HG03520 (cell line): Measurements from ENCODE around the gene CASP10.
"Not testable (repeated sequence)": the region's sequence is repeated elsewhere in the genome, so short reads cannot be mapped to it uniquely, and the experiment has no call there.

Experiments
- ATAC-seq: cut with Tn5 transposase; IDR thresholded peaks from one replicate; pipeline ENCODE4 v1.9.1; 2021; ENCODE audit warnings: mild to moderate bottlenecking, moderate library complexity; ENCODE audit not compliant: unreplicated experiment

The CASP10 gene, protein sequence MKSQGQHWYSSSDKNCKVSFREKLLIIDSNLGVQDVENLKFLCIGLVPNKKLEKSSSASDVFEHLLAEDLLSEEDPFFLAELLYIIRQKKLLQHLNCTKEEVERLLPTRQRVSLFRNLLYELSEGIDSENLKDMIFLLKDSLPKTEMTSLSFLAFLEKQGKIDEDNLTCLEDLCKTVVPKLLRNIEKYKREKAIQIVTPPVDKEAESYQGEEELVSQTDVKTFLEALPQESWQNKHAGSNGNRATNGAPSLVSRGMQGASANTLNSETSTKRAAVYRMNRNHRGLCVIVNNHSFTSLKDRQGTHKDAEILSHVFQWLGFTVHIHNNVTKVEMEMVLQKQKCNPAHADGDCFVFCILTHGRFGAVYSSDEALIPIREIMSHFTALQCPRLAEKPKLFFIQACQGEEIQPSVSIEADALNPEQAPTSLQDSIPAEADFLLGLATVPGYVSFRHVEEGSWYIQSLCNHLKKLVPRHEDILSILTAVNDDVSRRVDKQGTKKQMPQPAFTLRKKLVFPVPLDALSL

DNA sequence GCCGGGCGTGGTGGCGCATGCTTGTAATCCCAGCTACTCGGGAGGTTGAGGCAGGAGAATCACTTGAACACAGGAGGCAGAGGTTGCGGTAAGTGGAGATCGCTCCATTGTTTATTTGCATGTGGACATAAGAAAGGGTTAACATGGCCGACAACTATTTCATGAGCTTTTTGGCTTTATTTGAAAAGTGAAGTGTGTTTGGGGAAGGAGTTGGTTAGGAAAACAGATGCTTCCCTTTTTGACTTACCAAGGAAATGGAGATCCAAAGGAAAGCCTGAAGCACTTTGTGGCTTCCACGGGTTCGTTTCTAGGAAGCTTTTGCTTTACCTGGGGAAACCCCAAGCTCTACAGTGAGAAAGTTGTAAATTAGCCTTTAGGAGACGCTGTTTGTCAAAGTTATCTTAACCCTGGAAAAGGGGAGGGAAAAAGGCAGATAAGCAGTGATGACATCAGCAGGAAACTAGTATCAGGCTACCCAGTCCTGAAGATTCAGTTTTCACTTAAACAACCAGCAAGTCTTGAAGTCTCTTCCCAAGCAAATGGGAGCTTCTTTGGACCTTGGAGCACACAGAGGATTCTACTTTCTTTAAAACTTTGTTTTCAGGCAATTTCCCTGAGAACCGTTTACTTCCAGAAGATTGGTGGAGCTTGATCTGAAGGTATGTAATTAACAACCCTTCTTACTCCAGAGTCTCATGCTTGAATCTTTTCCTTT lies at the start of gene CASP10:
Gene CASP10, plus strand, starts transcription at position 492 of the 715 bp plus-strand sequence. CDS start 2,637 bp downstream, outside the sequence.
- ATAC-seq = peak; percentile 68

DNA sequence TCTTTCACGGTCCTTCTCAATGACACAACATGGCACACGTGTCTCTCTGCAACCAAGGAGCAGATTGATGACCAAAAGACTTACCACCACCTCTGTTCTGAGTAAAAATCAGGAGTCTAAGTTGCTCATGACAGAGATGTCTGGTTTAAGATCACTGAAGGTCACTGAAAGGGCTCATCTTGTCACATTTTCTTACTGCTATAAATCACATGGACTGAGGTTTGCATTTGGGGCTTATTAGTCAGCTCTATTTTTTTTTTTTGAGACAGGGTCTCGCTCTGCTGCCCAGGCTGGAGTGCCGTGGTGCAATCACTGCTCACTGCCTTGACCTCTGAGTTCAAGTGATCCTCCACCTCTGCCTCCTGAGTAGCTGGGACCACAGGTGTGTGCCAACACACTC lies 47.6 kb upstream of the CASP10 start:
- ATAC-seq = no peak

DNA sequence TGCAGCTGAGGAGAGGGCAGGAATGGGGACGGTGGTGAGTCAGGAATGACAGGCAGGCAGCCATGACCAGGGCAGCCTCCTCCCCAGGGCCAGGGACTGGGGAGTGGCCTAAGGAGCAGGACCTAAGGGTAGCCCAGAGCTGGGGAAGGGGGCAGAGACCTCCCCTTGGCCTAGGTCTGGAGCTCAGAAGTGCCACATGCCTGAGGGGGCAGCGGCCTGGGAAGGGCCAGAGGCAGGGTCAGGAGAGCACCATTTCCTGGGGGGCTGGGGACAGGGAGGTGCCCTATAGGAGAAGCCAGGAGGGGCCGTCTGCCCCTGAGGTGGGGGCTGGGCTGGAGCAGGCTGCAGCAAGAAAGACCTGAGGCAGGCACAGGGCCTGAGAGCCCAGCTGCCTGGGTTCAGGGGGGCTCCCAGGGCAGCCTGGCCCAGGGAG lies 46.0 kb upstream of the CASP10 start:
- ATAC-seq = no peak

DNA sequence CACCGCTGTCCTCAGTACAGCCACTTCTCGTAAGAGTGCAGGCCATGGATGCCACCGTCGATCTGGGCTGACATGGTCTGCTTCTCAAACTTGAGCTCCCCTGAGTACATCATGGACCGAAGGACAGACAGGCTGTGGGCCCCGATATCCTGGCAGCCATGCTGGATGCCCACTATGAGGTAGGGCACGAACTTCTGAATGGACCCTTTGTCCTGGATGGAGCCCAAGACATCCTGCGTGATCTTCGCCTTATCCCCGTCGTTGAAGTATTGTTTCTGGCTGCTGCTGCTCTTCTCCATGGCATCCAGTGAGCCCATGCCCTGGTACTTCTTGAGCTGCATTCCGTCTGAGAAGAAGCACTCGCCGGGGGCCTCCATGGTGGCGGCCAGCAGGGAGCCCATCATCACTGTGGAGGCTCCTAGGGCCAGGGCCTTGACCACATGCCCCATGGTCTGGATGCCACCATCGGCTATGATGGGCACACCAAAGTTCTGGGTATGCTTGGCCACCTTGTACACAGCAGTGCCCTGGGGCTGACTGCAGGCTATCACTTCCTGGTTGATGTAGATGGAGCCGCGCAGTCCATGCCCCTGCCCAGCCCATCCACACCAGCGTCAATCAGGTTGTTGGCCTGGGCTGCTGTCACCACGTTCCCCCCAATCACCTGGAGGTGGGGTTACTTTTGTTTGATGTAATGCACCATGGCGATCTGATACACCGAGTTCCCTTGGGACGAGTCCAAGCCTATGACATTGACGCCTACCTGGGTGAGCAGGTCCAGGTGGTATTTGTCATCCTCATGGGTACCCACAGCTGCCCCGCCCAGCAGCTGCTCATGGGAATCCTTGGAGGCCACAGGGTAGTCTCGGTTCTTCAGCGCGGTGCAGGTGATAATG lies 45.2 kb upstream of the CASP10 start:
- no peak for ATAC-seq

DNA sequence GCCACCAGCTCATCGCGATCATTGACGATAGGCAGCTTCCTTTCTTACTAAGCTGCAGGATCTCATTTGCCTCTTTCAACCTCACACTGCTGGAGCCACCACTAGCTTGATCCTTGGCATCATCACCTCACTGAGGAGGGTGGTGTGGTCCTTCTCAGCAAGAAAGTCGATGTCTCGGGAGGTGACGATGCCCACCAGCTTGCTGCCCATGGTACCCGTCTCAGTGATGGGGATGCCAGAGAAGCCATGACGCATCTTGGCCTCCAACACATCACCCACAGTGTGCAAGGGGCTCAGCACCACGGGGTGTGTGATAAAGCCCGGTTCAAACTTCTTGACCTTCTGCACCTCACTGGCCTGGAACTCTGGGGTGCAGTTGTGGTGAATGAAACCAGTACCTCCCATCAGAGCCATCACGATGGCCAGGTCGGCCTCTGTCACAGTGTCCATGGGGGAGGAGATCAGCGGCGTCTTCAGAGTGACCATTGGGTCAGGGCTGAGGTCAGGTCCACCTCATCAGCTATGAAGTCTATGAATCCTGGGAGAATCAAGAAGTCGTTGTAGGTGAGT lies 44.5 kb upstream of the CASP10 start:
- no peak for ATAC-seq

DNA sequence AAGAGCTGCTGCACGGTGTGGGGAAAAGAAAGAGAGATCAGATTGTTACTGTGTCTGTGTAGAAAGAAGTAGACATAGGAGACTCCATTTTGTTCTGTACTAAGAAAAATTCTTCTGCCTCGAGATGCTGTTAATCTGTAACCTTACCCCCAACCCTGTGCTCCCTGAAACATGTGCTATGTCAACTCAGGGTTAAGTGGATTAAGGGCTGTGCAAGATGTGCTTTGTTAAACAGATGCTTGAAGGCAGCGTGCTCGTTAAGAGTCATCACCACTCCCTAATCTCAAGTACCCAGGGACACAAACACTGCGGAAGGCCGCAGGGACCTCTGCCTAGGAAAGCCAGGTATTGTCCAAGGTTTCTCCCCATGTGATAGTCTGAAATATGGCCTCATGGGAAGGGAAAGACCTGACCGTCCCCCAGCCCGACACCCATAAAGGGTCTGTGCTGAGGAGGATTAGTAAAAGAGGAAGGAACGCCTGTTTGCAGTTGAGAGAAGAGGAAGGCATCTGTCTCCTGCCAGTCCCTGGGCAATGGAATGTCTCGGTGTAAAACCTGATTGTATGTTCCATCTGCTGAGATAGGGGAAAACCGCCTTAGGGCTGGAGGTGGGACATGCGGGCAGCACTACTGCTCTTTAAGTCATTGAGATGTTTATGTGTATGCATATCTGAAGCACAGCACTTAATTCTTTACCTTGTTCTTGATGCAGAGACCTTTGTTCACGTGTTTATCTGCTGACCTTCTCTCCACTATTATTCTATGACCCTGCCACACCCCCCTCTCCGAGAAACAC lies 43.8 kb upstream of the CASP10 start:
- not testable (repeated sequence) for ATAC-seq

DNA sequence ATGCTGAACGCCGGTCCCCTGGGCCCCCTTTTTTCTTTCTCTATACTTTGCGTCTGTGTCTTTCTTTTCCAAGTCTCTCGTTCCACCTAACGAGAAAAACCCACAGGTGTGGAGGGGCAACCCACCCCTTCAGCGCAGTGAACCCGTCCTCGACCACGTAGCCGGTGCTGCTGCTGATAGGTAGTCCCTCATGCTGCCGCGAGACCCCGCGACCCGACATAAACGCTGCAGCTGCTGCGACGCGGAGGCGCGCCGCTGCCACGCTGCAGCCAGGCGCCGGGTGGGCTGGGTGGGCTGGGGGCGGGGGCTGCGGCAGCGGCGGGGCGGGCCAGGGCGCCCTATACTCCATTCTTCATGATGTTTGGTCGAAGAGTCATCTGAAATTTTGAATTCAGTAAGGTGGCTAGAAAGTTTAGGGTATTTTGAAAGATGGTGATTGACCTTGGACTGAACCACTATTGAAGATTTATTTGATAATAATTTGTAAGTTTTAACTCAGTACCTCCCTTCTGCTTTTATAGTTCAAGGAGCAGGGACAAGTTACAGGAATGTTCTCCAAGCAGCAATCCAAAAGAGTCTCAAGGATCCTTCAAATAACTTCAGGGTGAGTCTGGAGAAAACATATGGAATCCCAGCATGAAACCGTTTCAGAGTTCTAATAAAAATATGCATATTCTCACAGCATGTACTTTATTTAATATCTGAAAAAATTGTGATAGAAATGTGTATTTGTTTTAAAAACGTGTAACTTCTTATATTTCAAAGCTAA lies 42.9 kb upstream of the CASP10 start:
- no peak for ATAC-seq

DNA sequence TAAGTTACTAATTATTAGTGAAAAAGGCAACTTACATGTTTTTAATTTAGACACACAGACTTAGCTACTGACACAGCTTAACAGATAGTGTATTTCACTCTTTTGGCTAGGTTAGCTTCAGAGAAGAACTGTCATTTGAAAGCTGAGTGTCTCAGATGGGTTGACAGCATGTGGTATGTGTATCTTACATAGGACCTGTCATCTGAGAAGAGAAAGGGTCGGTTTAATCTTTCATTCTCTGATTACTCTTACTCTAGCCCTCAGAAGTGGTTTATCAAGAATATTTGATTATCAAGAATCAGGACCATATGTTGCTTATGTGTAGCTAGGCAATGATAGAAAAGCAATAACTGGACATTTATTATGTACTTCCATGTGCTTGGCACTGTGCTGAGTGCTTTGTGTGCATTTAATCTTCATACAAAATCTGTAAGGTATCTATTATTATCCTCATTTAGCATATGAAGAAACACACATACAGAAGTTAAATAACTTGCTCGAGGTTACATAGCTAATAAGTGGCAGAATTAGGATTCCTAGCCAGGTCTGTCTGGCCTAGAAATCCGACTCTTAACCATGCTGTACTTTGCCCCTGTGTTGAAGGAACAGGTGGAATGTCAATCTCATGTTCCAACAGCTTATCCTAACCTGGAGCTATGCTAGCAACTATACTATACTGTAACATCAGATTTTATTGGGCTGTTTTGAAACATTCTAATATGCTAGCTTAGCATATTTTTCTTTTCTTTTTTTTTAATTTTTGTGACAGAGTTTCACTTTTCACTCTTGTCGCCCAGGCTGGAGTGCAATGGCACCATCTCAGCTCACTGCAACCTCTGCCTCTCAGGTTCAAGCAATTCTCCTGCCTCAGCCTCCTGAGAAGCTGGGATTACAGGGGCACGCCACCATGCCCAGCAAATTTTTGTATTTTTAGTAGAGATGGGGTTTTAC lies 38.6 kb upstream of the CASP10 start:
- no peak for ATAC-seq

DNA sequence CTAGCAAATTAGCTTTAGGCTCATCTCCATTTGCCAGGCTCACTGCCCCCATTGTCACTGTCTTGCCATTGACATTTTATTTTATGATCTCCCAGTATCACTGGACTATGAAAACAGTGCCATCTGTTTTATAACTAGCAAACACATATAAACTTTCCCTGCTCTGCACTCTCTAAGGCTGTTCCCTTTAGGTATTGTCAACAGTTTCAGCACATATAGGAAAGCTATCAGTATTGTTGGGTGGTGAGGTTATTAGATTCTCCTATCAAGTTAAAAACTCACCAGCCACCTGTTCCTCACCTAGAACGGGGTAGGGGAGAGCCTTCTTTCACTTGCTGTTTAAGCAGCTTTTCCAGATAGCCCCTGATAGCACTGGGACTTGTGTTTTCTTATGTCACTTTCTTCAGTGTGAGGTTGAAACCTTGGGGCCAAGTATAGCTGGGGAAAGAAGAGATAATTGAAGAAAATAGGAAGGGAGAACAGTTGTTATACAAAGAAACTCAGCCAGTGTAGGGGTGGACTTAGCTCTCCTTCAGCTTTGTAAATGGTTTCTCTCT lies 34.4 kb upstream of the CASP10 start:
- no peak for ATAC-seq

DNA sequence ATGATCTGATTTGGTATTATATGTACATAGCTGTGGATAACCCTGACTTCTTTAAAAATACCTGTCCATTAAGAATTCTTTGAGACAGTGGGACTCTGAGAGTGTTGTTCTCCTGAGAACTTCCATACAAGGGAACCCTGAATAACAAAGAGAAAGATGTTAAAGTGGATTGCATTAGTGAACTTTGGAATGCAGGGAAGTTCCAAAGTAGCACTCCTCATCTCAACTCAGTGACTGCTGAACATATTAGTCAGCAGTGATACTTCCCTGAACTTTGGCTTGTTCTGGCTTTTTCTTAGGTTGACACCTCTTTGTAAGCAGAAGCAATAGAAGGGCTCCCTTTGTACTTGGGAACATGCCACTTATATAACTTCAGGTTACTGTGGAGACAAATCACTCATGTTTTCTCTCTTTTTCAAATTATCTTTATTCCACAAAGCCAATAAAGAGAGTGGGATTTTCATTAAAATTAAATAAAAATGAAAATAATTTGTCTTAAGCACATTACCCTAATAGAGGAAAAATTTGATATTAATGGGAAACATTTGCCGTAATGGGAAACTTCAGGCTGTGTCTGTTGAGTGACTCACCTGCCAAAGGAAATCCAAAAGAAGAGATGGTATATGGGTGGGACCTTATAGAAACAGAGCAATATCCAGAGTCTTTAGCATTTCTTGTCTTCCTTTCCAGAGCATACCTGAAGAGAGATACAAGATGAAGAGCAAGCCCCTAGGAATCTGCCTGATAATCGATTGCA lies 33.7 kb upstream of the CASP10 start:
- ATAC-seq = no peak

DNA sequence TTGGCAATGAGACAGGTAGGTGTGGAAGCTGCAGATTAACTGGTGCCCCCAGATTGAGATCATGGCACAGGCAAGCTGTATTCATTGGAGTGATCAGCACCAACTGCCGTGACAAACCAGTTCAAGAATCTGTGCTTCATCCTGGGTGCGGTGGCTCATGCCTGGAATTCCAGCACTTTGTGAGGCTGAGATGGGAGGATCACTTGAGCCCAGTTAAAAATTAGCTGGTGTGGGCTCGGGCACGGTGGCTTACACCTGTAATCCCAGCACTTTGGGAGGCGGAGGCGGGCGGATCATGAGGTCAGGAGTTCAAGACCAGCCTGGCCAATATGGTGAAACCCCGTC lies 33.1 kb upstream of the CASP10 start:
- ATAC-seq = not testable (repeated sequence)

DNA sequence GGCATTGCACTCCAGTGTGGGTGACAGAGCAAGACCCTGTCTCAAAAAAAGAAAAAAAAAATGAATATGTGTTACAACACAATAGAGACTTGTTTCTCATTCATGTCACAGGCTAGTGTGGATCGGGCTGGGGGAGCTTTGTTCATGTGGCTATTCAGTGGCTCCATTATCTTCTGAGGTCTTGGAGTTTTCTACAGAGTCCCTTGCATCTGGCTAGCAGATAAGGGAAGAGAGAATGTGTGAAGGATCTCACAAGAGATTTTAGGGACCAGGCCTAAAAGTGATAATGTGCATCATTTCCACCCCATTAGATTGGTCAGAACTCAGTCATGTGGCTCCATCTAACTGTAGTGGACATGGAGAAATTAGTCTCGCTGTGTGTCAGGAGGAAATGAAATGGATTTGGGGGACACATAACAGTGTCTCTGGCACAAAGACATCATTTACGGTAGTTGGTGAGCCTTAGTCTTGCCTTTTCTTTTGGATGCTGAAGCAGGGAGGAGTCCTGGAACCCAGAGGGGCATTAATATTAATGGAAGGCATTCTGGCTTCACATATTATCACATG lies 32.4 kb upstream of the CASP10 start:
- no peak for ATAC-seq

DNA sequence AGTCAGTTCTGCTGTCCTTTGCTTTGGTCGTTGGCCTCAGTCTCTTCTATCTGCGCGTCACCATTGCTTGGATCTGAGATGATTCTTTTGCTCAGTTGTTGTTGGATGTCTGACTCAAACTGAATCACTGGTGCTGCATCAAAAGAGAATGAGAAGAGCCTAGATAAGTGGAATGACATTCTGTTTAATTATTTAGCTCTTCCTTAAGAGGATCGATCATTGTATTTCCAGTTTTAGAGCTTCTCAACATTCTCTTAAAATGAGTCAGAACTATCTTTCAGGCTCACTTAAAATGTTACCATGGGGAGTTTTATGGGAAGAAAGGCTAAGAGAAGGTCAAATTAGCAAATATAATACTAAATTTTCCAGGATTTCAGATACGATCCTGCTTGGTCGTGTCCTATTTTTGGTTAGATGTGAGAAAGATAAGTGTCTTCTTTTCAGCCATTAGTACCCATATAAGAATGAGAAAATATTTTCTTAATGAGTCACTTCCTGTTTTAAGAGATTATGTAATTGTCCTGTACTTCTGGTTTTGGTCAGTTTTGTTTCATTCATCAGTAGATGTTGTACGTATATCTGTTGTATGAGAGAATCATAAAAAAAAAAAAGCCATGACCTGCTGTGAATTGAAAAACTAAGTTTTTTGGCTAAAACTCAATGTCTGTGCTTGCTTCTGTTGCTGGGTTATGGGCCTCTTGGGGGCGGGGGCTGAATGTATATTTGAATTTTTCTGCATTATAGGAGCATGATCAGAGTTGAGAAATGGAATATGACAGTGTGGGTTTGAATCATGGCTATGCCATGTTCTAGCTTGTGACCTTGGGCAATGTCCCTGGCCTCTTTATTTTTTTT lies 31.6 kb upstream of the CASP10 start:
- peak; percentile 84 for ATAC-seq

DNA sequence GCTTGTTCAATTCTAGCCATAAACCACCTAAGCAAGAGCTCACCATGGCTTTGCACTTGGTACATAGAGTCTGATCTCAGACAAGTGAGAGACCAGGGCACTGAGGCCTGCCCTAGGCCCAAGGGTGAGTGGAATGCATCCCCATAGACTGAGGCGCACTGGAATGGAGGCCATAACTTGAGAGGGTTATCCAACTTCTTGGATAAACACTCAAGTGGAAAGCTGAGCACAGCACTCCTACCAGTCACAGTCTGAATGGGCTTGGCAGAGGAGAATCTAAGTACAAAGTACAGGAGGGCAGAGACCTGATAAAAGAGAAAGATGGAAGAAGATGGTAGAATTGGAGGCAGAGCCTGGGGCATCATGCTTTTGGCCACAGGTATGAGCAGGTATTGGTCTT lies 30.4 kb upstream of the CASP10 start:
- no peak for ATAC-seq

DNA sequence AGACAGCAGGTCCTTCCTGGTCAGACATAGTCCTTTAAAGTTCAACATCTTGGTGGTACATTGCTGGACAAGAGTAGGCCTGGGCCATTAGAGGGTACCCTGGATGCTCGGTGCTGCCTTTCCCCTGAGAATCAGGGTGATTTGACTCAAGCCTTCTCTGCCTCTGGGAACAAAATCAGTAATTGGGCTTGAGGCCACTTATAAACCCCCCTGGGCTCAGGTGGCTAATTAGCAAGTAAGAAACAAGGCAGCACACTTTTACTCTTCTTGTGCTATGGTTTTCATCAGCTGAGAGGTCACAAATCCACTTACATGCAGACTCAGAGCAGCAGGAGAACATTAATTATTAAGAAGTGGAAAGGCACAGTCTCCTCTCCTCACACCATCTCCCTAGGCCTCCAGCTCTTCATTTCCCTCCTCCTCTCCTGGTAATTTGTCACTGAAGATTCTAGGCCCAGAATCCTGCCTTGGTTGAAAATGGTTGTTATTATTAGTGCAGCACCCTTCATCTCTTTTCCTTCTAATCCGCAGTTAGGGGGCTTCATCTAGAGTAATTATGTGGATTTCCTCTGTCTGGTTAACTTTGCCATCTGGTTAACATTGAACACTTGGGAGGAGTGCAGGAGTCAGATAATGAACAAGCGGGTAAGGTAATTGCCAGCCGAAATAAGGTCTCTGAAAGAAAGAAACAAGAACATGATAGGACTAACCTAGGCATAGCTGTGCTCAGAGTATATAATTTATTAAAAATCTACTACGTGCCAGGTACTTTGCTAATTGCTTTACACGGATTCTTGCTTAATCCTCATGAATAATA lies 29.7 kb upstream of the CASP10 start:
- no peak for ATAC-seq
